A549 (cell line): Measurements from ENCODE around the gene GRIP2.

ENCODE experiments used
- CHD2 ChIP-seq: fragments of 150-350 bp; IDR thresholded peaks from 2 replicates; pipeline ENCODE4 v1.6.1; 2014; ENCODE audit warnings: low read length; ENCODE audit not compliant: partially characterized antibody
- EP300 ChIP-seq, 2 experiments: fragments of >200 bp; sonication (Bioruptor Twin); formaldehyde crosslinking; IDR thresholded peaks; 2 replicates in 1 of 2; 3 replicates in 1 of 2; pipeline ENCODE4 v1.6.1; 2016 to 2017
- HDAC2 ChIP-seq: fragments of 200-600 bp; sonication (generic); IDR thresholded peaks from 2 replicates; pipeline ENCODE4 v1.6.1; 2016
- SMC3 ChIP-seq: fragments of >200 bp; sonication (Bioruptor Twin); formaldehyde crosslinking; IDR thresholded peaks from 3 replicates; pipeline ENCODE4 v1.6.1; 2018; ENCODE audit warnings: inconsistent platforms
- TF ChIP-seq, protein P1 (sequence below): fragments of 150-350 bp; IDR thresholded peaks from 2 replicates; pipeline ENCODE4 v1.6.1; 2014; ENCODE audit warnings: low read depth, mild to moderate bottlenecking, low read length

DNA sequence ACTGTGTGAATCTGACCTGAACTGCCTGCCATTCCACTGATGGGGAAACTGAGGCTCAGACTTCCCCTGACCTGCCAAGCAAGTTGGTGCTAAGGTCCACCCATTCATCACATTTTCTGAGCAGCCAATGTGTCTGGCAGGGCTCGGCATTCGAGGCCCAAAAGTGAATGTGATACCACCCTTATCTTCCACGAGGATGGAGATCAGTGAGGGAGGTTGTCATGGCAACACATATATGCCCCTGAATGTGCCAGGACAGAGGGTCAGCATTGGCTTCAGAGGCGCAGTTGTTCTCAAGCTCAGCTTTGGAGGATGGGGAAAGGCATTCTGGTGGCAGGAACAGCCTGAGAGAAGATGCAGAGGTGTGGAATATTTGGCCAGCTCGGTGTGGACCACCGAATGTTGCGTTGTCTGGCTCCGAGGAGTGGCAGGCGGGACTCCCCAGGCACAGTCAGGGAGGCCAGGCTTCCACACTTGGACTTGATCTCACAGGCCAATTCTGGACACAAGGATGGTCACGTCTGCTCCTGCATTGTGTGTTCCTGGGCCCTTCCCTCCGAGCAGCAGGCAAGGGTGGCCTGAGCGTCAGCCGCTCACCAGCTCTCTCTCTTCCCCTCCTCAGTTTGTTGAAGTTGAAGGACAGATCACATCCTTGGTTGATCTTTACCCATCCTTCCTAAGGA is 63.4 kb downstream of the GRIP2 start:
- no peak for TF ChIP-seq SMC3
- no peak for TF ChIP-seq CHD2
- TF ChIP-seq EP300 (IDR thresholded peaks at IDR 0.05), result no peak
- TF ChIP-seq HDAC2, result no peak
- TF ChIP-seq, protein P1, sequence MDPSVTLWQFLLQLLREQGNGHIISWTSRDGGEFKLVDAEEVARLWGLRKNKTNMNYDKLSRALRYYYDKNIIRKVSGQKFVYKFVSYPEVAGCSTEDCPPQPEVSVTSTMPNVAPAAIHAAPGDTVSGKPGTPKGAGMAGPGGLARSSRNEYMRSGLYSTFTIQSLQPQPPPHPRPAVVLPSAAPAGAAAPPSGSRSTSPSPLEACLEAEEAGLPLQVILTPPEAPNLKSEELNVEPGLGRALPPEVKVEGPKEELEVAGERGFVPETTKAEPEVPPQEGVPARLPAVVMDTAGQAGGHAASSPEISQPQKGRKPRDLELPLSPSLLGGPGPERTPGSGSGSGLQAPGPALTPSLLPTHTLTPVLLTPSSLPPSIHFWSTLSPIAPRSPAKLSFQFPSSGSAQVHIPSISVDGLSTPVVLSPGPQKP, result no peak
